Measurements from ENCODE around the gene JPT2. TPM values are rescaled to one million over a fixed set of nuclear protein-coding genes. Genes with fewer than 3 reads are reported as not detected.

Gene JPT2
- total and polyA plus RNA-seq, 2 donors (not counting 1 experiment from before 2014, with no cell fraction given), result 15.5 to 41.2 TPM

GRCh38 chr16:1640261-1640941 is 37.7 kb upstream of the JPT2 start:
- peaks cover 20% of the 10 kb centered on the region for H3K36me3 ChIP-seq (ENCODE audit: control insufficient read depth, insufficient read depth, low read length)
- no peak for DNase-seq (ENCODE audit: low read depth in 2 of 2)

GRCh38 chr16:1641261-1641660 is 36.8 kb upstream of the JPT2 start:
- Histone ChIP-seq H3K4me1 (ENCODE audit: control insufficient read depth, extremely low read depth, insufficient read depth, low read length) (peaks cover 3% of the 10 kb centered on the region), H3K79me2 (ENCODE audit: control insufficient read depth, insufficient read depth, low read length) (no peaks in the 10 kb centered on the region), H3K9ac (ENCODE audit: insufficient read depth, low read length) (no peak overlapping the region), H3K36me3 (ENCODE audit: control insufficient read depth, insufficient read depth, low read length) (peaks cover 24% of the 10 kb centered on the region), H2AFZ (ENCODE audit: low read length) (no peak overlapping the region), H3K27ac (ENCODE audit: insufficient read depth, low read length) (no peak overlapping the region), H4K20me1 (ENCODE audit: control insufficient read depth, extremely low read depth, insufficient read depth, low read length) (no peaks in the 10 kb centered on the region), H3K9me3 (ENCODE audit: control insufficient read depth, insufficient read depth, low read depth, low read length) (no peaks in the 10 kb centered on the region), H3K4me3 (replicated peaks in 1 of 4; ENCODE audit: control extremely low read depth in 1 of 4, insufficient read depth in 1 of 4, low read depth in 3 of 4, low read length in 4 of 4) (no peak overlapping the region), H3K4me2 (ENCODE audit: extremely low read depth, insufficient read depth, low read length) (no peak overlapping the region), H3K27me3 (ENCODE audit: control insufficient read depth, insufficient read depth, low read length) (no peaks in the 10 kb centered on the region)
- TF ChIP-seq CTCF (conservative IDR thresholded peaks at IDR 0.05 in 1 of 2, IDR thresholded peaks at IDR 0.05 in 1 of 2; ENCODE audit: low read depth in 1 of 2, low read length in 2 of 2) (no peak), EZH2 (IDR thresholded peaks at IDR 0.05; ENCODE audit: low read length, missing control alignments) (no peak)
- no peak for DNase-seq (ENCODE audit: low read depth in 2 of 2)

More at GRCh38 chr16:1640261-1640941, 37.7 kb upstream of the JPT2 start:
- Histone ChIP-seq H3K9me3 (ENCODE audit: control insufficient read depth, insufficient read depth, low read depth, low read length) (no peaks in the 10 kb centered on the region), H4K20me1 (ENCODE audit: control insufficient read depth, extremely low read depth, insufficient read depth, low read length) (no peaks in the 10 kb centered on the region), H3K27me3 (ENCODE audit: control insufficient read depth, insufficient read depth, low read length) (no peaks in the 10 kb centered on the region), H2AFZ (ENCODE audit: low read length) (no peak overlapping the region), H3K9ac (ENCODE audit: insufficient read depth, low read length) (no peak overlapping the region), H3K4me1 (ENCODE audit: control insufficient read depth, extremely low read depth, insufficient read depth, low read length) (no peaks in the 10 kb centered on the region), H3K4me2 (ENCODE audit: extremely low read depth, insufficient read depth, low read length) (no peak overlapping the region), H3K4me3 (replicated peaks in 1 of 4; ENCODE audit: control extremely low read depth in 1 of 4, insufficient read depth in 1 of 4, low read depth in 3 of 4, low read length in 4 of 4) (no peak overlapping the region), H3K27ac (ENCODE audit: insufficient read depth, low read length) (no peak overlapping the region), H3K79me2 (ENCODE audit: control insufficient read depth, insufficient read depth, low read length) (peaks cover under 1% of the 10 kb centered on the region)
- TF ChIP-seq EZH2 (IDR thresholded peaks at IDR 0.05; ENCODE audit: low read length, missing control alignments) (no peak), CTCF (conservative IDR thresholded peaks at IDR 0.05 in 1 of 2, IDR thresholded peaks at IDR 0.05 in 1 of 2; ENCODE audit: low read depth in 1 of 2, low read length in 2 of 2) (no peak)

- H3K79me2 ChIP-seq (ENCODE audit: control insufficient read depth, insufficient read depth, low read length), result peaks cover 2% of the 10 kb centered on the region
- no peak overlapping the region for H3K4me2 ChIP-seq (ENCODE audit: extremely low read depth, insufficient read depth, low read length)
- no peak for DNase-seq (ENCODE audit: low read depth in 2 of 2)
- H4K20me1 ChIP-seq (ENCODE audit: control insufficient read depth, extremely low read depth, insufficient read depth, low read length), result no peaks in the 10 kb centered on the region
- H3K4me3 ChIP-seq (replicated peaks in 1 of 4; ENCODE audit: control extremely low read depth in 1 of 4, insufficient read depth in 1 of 4, low read depth in 3 of 4, low read length in 4 of 4), result no peak overlapping the region
- H3K27ac ChIP-seq (ENCODE audit: insufficient read depth, low read length), result no peak overlapping the region
- H3K9me3 ChIP-seq (ENCODE audit: control insufficient read depth, insufficient read depth, low read depth, low read length), result no peaks in the 10 kb centered on the region
- H3K36me3 ChIP-seq (ENCODE audit: control insufficient read depth, insufficient read depth, low read length), result peaks cover 24% of the 10 kb centered on the region
- H3K4me1 ChIP-seq (ENCODE audit: control insufficient read depth, extremely low read depth, insufficient read depth, low read length), result peaks cover 3% of the 10 kb centered on the region
- no peak overlapping the region for H2AFZ ChIP-seq (ENCODE audit: low read length)
- H3K27me3 ChIP-seq (ENCODE audit: control insufficient read depth, insufficient read depth, low read length), result no peaks in the 10 kb centered on the region
- TF ChIP-seq CTCF (conservative IDR thresholded peaks at IDR 0.05 in 1 of 2, IDR thresholded peaks at IDR 0.05 in 1 of 2; ENCODE audit: low read depth in 1 of 2, low read length in 2 of 2), result no peak
- TF ChIP-seq EZH2 (IDR thresholded peaks at IDR 0.05; ENCODE audit: low read length, missing control alignments), result no peak
- H3K9ac ChIP-seq (ENCODE audit: insufficient read depth, low read length), result no peak overlapping the region
These were observed 35.9 kb upstream of the JPT2 start for GRCh38 chr16:1642148-1642547.
